ENCODE results near the gene KCNJ12.
"Not testable (repeated sequence)": the region's sequence is repeated elsewhere in the genome, so short reads cannot be mapped to it uniquely, and the experiment has no call there.

KCNJ12 gene

DNA sequence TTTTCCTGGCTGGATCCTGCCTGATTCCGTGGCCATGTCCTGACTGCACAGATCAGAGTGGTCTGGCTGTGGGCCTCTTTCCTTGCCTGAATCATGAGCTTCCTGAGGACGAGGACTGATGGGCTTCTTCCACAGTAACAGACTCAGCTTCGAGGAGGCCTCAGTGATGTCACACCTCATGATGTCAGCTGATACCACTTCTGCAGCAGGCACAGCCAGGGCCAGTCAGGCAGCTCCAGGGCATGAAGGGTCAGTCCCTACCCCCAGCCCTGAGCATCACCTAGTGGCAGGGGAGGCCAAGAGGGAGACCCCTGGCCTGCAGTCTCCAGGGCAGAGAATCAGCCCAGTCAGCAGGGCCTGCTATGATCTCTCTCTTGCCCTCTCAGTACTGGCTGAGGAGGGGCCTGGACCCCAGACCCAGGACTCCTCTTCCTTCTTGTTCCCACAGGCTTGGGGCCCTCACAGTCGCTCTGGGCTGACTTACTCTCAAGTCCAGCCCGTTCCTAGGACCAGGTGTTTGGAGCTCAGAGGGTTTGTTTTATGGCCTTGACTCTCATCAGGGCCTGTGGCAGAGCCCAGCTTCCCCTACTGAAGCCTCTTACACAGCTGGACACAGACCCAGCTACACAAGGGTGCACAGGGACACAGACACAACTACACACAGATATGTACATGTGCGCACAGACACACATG is 26.7 kb upstream of the KCNJ12 start:
- DNase-seq (ENCODE audit: low read depth in 2 of 2), result not testable (repeated sequence)

DNA sequence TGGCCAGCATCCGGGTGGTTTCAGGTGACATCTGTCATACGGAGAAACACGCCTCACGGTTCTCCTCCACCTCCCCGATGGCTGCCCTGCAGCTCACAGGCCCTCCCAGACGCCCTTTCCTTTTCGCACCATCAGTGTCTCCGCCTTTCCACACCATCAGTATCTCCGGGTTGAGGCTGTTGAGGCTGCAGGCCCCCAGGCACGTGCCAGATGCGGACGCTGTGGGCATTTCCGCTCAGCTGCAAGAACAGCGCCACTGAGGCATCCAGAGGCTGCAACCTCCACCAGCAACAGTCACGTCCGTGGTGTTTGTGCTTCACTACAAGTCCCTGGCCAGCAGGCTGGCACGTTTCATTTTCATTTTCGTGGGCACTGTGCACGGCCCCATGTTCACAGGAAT is 25.7 kb upstream of the KCNJ12 start:
- not testable (repeated sequence) for DNase-seq (ENCODE audit: low read depth in 2 of 2)

DNA sequence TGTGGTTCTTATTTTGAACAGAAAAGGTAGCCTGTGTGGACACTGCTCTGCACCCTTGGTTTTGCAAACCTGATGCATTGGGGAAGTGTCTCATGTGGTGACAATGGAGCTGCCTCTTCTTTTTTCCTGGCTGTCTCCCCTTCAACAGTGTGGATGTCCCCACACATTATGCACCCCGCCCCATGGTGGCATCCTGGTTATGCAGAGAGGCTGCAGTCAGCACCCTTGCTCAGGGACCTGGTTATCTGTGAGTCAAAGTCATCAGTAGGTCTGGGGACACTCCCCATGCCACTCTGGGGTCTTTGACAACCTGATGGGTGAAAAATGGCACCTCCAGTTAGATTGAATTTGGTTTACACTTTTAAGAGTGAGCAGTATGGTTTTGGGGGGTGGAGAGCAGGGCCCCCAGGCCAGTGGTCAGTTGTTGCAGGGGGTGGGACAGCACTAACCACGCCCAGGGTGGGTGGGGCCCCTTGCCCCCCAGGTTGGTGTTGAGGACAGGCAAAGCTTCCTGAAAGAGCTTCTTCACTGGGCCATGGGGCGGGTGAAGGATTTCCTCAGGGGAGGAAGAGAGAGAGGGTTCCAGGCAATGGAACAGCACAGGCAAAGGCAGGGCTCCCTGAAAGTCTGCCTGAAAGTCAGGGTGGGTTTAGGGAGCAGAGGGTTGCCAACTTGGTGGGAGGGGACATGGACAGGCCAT is 24.6 kb upstream of the KCNJ12 start:
- no peak for DNase-seq (ENCODE audit: low read depth in 2 of 2)

DNA sequence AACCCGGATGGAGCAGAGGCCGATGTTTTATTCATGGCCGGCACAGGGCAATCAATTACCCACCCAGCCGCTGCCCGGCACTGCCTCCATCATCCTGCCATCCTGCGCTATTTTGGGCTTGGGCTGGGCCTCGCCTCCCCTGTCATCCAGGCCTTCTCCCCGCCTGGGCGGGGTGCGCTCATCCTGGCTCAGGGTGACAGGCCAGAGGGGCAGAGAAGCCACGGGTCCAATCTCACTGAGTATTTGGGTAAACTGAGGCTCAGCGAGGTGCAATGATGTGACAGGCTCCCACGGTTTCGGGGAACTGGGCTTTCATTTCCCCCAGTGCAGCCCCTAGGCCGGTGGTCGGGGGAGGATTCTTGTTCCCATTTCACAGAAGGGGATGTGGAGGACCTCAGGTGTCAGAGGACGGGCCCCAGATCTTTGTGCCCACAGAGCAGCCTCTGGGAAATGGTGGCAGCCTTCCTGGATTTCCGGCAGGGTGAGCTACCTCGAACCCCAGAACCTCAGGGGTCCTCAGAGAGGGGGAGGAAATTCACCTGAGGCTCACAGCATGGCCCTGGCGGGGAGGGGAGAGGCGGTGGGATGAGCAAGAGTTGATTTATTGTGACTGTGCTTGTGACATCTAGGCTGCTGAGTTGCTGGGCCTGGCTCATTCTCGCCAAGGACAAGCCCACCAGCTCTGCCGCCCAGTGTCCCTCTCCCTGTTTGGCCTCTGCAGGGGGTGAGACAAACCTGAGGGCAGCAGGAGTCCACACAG is 23.8 kb upstream of the KCNJ12 start:
- DNase-seq (ENCODE audit: low read depth in 2 of 2), result no peak

DNA sequence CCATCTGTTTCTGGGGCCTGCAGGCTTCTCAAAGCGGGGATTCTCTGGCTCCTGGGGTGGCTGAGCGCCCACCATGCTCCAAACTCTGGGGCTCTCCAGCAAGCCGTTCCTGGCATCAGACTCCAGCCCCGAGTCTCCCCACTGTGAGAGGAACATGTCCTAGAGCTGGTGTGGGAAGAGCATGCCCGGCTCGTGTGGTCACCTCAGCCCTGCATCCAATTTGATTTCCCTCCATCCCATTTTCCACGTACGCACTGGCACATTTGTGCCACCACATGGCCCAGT is 23.2 kb upstream of the KCNJ12 start:
- no peak for DNase-seq (ENCODE audit: low read depth in 2 of 2)

DNA sequence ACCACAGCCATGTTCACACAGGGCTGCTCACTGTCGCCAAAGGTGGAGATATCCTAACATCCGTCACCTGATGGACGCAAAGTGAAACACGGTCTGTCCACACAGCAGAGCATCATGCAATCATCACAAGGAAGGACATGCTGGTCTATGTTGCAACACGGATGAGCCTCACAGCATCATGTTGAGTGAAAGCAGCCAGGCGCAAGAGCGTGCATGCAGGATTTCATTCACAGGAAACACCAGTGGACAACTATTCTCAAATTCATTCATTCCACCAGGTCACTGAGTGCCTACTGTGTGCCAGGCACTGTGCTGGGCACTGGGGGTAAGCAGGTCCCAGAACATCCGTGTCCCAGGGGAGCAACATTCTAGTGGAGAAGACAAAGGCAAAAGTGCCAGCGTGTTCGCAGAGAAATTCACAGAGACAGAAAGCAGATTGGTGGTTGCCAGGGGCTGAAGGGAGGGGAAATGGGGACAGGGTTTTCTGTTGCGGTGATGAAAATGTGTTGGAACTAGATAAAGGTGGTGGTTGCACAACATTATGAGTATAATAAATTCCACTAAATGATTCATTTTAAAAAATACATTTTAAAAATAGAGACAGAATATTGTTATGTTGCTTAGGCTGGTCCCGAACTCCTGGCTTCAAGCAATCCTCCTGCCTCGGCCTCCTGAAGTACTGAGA is 22.7 kb upstream of the KCNJ12 start:
- no peak for DNase-seq (ENCODE audit: low read depth in 2 of 2)

DNA sequence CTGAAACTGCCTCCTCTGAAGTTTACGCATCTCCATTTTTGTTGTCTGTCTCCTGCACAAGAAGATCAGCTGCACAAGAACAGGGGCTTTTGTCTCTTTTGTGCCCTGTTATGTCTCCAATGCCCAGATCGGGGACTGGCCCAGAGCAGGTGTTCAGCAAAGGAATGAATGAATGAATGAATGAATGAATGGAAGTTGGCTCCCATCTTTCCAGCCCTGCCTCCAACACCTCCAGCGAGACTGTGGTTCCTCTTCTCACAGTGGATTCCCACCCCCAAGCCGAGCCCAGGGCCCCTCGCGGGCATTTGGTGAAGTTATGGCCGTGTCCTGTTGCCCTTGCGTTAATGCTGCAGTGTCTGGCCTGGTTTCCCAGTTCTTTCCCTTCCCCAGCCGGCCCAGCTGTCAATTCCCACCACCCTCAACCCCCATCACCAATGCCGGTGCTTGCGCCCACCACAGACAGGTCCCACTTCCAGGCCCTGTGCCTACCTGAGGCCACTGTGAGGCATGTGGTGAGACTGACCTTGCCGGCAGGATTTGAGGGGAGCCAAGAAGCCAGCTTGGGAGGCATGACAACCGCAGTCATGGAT is 21.3 kb upstream of the KCNJ12 start:
- no peak for DNase-seq (ENCODE audit: low read depth in 2 of 2)

DNA sequence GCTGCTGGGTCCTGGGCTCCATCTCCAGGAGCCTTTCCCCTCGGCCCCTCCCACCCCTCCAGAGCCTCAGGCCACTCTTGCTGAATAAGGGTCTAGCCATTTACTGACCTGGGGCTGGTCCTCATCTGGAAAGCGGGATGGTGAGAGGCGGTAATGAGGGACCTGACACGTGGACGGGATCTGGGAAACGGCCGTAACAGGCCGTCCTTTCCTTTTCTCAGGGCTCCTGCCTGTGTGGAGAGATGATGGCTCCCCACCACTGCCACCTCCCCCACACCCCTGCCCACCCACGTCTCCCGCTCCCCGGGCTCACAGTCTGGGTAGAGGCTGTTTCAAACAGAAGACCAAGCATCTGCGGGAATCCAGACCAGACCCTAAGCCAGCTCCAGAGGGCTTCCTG is 20.6 kb upstream of the KCNJ12 start:
- no peak for DNase-seq (ENCODE audit: low read depth in 2 of 2)

DNA sequence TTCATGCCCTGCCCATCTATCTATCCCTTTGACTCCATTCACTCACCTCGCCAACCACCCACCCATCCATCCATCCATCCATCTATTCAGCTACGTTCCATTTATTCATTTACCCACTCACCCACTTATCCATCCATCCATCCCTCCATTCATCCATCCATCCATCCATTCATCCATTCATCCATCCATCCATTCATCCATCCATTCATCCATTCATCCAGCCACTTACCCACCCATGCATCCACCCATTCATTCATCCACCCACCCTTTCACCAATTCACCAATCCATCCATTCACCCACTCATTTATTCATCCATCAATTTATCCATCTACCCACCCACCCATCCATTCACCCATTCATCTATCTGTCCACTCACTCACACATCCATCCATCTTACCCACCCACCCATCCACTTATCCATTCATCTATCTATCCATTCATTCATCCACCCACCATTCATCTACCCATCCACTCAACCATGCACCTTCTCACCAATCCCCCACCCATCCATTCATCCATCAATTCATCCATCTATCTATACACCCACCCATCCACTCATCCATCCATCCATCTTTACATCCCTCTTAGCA is 19.5 kb upstream of the KCNJ12 start:
- no peak for DNase-seq (ENCODE audit: low read depth in 2 of 2)

DNA sequence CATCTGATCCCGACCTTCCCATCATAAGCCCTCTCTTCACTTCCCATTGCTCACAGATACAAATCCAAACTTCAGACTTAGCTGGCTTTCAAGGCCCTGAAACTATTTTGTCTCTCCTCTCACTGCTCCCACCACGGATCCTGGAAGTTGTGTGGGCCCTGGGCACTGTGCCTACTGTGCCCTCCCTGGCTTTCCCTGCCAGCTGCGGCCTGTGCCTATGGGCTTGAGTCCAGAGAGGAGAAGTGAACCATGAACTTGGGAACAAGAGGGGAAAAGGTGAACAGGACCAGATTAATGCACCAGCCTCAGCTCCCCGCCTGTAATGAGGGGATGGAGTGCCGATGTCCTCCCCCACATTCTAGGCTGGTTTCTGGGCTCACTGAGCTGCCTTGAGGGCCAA is 18.9 kb upstream of the KCNJ12 start:
- no peak for DNase-seq (ENCODE audit: low read depth in 2 of 2)

DNA sequence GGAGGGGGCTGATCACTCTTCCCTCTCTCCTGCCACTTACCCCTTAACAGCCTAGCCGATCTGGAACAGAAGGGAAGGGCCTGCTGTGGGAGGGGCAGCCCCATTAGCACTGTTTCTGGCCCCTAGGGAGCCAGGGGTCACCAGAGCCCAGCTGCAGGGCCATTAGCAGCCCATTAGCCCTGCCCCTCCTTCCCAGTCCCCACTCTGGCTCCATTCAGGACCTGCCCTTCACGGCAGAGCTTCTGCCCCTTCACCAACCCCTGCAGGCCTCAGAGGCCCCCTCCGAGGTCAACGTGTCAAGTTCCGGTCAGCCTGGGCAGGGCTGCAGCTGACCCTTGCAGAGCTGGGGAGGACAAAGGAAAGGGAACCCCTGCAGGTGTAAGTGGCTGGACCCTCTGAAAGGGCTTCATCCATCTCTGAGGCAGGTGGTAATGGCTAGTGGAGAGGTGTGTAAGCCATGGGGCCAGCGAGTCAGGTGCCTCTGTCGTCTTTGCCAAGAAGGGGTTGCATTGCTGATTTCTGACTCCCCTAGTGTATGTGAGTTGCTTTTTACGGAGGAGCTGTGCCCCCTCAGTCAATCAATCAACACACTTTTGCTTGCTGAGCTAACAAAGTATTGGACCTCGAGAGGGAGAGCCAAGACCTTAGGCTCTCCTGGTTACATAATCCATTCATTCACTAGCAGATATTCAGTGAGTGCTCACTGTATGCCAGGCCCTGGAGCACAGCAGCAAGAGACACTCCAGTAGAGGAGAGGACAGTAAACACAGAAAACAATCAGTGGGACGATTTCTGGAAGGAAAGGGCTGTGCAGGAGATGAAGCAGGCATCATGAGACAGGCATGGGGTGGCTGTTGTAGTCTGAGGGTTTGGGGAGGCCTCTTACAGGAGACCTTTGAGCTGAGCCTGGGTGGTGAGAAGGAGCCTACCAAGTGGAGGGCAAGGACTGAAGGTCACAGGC is 18.2 kb upstream of the KCNJ12 start:
- DNase-seq (ENCODE audit: low read depth in 2 of 2), result no peak

DNA sequence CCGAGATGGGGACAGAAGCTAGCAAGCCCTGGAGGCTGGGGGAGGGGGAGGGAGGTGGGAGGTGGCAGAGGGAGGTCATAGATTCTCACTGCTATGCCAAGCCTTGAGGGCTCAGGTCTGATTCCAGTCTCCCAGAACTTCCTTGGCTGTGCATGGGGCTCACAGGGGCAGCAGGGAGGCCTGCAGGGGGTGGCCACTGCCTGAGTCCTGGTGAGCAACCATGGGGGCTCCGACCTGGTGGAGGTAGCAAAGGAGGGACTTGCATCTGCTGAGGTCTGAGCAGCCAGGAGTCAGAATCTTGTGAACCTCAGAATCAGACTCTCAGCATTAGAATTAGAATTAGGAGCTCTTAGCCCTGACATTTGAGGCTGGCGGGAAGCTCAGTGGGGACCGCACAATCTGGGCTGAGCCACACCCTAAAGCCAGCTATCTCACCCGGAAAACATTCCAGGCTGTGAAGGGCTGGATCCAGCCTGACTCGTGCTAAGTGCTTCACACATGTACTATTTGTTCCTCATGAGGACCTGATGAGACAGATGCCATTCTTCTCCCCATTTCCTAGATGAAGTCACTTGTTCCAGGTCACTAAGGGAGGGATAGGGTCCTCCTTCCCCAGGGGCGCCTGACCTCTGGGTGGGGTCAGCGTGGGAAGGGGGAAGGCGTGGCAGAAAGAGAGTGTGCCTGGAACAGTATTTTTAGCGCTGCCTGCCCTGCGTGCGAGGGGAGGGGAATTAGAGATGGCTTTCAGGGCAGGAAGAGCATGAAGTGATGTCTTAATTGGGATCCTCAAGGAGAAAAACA is 17.3 kb upstream of the KCNJ12 start:
- no peak for DNase-seq (ENCODE audit: low read depth in 2 of 2)

DNA sequence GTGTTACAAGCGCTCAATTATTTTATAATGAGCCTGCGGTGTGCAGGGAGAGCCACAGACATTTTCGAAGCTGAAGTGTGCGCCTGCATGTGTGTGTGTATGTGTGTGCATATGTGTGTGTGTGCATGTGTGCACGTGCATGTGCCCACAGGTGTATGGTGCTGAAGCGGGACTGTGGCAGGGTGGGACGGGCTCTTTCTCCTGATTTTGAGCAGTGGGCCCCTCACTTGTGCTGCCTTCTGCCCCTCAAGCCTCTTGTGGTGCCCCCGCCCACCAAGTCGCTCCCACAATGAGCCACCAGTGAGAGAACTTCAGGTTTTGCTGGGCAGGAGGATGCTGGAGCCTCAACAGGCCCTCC is 16.7 kb upstream of the KCNJ12 start:
- DNase-seq (ENCODE audit: low read depth in 2 of 2), result no peak

DNA sequence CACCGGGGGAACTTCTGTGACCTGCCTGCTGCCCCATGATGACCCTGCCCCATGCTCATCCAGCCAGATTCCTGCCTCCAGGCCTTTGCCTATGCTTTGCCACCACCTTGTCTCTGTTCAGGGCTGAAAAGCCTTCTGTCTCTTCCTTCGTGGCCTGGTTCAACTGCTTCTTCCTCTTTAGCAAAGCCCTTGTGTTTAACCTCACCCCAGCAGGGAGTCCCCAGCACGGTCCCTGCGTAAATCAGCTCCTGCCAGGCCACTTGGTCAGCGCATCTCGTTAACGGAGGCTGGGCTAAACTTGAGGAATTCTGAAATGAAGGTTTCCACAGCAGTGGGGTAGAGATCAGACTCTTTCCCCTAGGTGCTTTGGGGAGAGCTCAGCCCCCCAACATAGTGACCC is 16.1 kb upstream of the KCNJ12 start:
- no peak for DNase-seq (ENCODE audit: low read depth in 2 of 2)

DNA sequence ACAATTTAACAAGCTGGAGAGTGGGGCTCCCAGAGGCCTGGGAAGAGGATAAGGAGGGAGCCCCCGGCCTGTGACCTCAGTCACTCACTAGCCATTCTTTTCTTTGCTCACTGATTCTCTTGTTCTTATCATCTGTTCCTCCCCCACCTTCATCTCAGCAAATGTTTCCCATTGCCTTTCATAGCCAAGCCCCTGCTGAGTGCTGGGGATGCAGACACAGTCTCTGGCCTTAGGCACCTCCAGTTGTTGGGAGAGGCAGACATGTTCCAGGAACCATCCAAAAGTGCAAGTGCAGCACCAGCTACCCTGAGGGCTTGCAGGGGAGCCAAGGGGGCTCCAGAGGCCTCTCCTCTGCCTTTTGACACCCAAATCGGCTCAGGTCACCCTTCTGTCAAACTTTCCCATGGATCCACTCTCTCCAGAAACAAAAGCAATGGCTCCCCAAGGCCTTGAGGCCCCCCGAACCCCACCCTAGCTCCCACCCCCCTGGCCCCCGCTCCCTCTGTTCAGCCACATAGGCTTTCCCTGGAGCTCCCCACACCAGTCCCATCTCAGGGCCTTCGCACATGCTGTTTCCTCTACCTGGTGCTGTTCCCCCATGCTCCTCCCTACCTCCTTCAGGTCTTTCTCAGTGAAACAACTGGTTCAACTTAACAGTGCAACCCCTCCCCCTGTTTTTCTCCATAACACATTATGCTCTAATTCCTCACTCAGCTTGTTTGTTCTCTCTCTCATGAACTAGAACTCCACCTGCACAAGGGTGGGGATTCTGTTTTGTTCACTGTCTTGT is 14.9 kb upstream of the KCNJ12 start:
- DNase-seq (ENCODE audit: low read depth in 2 of 2), result no peak

DNA sequence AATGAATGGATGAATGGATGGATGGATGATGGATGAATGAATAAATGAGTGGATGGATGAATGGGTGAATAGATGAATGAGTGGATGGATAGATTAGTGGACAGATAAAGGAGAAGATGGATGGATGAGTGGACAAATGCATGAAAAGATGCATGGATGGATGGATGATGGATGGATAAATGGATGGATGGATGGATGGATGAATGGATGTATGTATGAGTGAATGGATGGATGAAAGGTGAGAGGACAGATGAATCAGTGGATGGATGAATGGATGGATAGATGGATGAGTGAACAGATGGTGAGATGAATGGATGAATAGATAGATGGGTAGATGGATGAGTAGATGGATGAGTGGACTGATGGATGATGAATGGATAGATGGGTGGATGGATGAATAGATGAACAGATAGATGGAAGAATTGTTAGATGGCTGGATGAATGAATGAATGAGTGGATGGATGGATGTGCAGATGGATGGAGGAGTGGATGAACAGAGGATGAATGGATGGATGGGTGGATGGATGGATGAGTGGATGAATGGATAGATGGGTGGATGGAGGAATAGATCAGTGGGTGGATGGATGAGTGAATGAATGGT is 13.7 kb upstream of the KCNJ12 start:
- no peak for DNase-seq (ENCODE audit: low read depth in 2 of 2)

DNA sequence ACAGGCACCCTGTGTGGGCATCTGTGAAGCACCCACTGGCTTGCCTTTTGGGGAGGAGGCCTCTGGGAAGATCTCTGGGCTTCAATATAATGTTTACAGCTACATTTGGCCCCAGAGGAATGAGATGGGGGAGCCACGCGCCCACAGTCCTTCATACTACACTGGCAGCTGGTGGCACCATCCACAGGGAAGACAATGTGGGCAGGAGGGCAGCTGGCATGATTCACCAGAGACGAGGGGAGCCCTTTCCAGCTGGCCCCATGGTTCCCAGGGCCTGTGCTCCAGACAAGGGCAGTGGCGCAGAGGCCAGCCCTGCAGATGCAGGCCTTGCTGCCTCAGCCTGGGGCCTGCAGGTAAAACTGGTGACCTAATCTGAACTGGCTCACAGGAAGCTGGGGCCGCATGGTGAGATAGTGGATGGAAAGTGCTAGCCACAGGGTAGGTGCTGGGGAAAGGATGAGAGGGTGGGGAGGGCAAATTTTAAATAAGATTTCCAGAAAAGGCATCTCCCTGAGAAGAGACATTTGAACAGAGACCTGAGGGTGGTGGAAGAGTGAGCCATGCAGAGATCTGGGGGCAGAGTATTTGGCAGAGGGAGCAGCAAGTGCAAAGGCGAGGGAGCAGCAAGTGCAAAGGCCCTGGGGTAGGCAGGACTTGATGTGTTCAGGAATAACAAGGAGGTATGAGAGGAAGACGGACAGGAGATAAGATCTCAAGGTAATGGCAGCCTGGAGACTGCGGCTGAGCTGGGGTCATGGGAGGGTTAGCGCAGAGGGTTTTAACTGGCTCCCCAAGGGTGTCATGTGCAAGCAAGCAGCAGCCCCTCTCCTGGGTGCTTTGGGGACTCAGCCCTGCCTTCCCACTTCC is 12.1 kb upstream of the KCNJ12 start:
- DNase-seq (ENCODE audit: low read depth in 2 of 2), result no peak

DNA sequence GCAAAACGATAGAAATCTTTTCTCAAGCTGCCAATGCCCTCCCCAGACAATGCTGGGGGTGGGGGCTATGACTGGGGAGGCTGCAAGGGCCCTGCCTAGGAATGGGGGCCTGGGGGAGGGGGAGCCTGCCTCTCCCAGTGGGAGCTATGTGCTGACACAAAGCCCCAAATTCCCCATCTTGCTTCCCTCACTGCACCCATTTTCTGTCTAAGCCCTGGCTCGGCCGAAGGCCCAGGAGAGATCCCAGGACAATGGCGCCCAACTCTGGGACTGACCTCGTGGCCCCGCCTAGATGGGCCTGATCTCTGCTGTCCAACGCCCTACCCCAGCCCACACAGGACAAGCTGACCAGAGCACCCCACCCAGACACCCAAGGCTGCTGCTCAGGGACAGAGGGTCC is 11.1 kb upstream of the KCNJ12 start:
- DNase-seq (ENCODE audit: low read depth in 2 of 2), result no peak
